ENCODE data around the gene USF3. TPM values are rescaled to one million over a fixed set of nuclear protein-coding genes. Genes with fewer than 3 reads are reported as not detected.
A peak's percentile ranks its signal among the peaks of the same experiment; 100 is the strongest.

Gene USF3
- total RNA-seq, 5 donors from 2014 or later (not counting 1 experiment from before 2014, with no cell fraction given): 16.9 to 31.7 (median 22.1) TPM

DNA sequence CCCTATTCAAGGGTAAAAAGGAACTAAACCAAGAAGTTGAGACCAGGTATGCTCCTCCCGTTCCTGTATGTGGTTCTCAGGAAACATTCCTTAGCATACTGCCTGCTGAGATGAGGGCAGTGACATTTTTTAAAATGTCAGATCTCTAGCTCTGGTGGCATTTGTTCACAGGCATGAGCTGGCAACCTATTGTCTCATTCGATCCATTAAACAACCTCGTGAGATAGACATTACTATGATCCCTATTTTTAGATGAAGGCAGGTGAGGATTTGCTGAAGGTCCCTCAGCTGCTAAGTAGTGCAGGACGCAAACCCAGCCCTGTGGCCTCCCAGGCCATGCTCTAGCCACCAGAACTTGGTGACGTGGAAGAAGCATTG, 89.2 kb downstream of the USF3 start:
- WGBS (ENCODE audit: insufficient coverage): 67% methylated on average over 2 of the region's 5 CpGs
- peak overlapping the region; percentile 10 for H3K27ac ChIP-seq (ENCODE audit: low read length)
- H3K4me3 Mint-ChIP-seq: peak overlapping the region in 1 of 3 donors; percentile 46

DNA sequence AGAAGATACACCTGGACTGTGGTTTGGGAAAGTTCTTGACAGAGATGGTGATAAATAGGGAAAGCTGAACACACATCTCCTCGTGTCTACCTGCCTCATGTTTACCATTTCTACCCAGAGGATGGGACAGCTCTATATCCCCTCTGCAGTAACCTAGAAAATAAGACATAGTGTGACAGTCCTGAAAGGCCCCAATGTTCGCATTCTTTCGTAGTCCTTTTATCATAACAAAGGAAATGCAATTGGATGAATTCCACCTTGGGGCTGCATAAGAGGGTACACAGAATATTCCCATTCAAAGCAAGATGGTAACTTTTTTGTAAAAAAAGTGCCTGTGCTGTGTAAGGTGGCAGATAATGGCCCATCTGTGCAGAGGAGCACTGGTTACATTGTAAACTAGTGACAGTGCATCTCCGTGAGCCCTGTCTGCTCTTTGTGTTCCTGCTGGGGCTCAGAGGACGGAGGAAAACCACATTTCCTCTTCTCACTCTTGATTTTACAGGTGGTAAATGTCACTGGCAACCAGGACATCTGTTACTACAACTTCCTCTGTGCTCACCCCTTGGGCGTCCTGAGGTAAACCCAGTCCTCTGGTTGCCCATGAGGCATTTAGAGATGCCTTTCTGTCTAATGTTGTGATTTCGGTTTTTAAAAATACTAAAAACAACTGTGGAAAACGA, 89.8 kb downstream of the USF3 start:
- H3K36me3 Mint-ChIP-seq: peaks cover 70% of the 10 kb centered on the region
- 0% methylated on average over 2 of the region's 8 CpGs for WGBS (ENCODE audit: insufficient coverage)
- Histone ChIP-seq H3K9me3 (no peaks in the 10 kb centered on the region), H3K36me3 (ENCODE audit: control insufficient read depth in 2 of 2, extremely low read depth in 1 of 2, insufficient read depth in 1 of 2, low read length in 1 of 2) (peaks cover 6 to 75% of the 10 kb centered on the region in 2 donors), H3K27me3 (replicated peaks in 1 of 2; ENCODE audit: control insufficient read depth in 2 of 2, extremely low read depth in 1 of 2, insufficient read depth in 2 of 2, low read length in 1 of 2) (no peaks in the 10 kb centered on the region), H3K27ac (ENCODE audit: low read length) (peak overlapping the region; percentile 10), H3K4me1 (ENCODE audit: control insufficient read depth in 1 of 2, extremely low read depth in 1 of 2, insufficient read depth in 2 of 2, low read length in 2 of 2) (peaks cover 14 to 20% of the 10 kb centered on the region in 2 experiments), H3K4me3 (ENCODE audit: control insufficient read depth in 1 of 2, extremely low read depth in 1 of 2, low read length in 1 of 2) (no peak overlapping the region)
- H3K27me3 Mint-ChIP-seq: no peaks in the 10 kb centered on the region
- CTCF ChIA-PET: interaction anchor here (0.6 to 0.8 kb wide), 2 partner anchors 117 to 138 kb away, joined by 3 read pairs; no protein-coding TSS in a partner anchor
- peak; percentile 86 to 97 (median 93) for ATAC-seq (replicated peaks in 1 of 4)
- peak overlapping the region; percentile 70 to 72 for H3K27ac Mint-ChIP-seq
- DNase-seq: peak in 33 of 35 experiments; percentile 4 to 59 (median 26)
- H3K4me3 Mint-ChIP-seq: peak overlapping the region in 1 of 3 donors; percentile 46
- POLR2A ChIA-PET: no interaction called here
- peaks cover 27 to 31% (median 30%) of the 10 kb centered on the region in 3 donors for H3K4me1 Mint-ChIP-seq
- H3K9me3 Mint-ChIP-seq: no peaks in the 10 kb centered on the region

More for the DNA sequence above, 89.2 kb downstream of the USF3 start:
- Mint-ChIP-seq H3K27ac (peak overlapping the region; percentile 70 to 72), H3K36me3 (peaks cover 70% of the 10 kb centered on the region), H3K27me3 (no peaks in the 10 kb centered on the region), H3K9me3 (no peaks in the 10 kb centered on the region), H3K4me1 (peaks cover 27 to 31% (median 30%) of the 10 kb centered on the region in 3 donors)
- Histone ChIP-seq H3K4me3 (ENCODE audit: control insufficient read depth in 1 of 2, extremely low read depth in 1 of 2, low read length in 1 of 2) (no peak overlapping the region), H3K9me3 (no peaks in the 10 kb centered on the region), H3K27me3 (replicated peaks in 1 of 2; ENCODE audit: control insufficient read depth in 2 of 2, extremely low read depth in 1 of 2, insufficient read depth in 2 of 2, low read length in 1 of 2) (no peaks in the 10 kb centered on the region), H3K36me3 (ENCODE audit: control insufficient read depth in 2 of 2, extremely low read depth in 1 of 2, insufficient read depth in 1 of 2, low read length in 1 of 2) (peaks cover 6 to 75% of the 10 kb centered on the region in 2 donors), H3K4me1 (ENCODE audit: control insufficient read depth in 1 of 2, extremely low read depth in 1 of 2, insufficient read depth in 2 of 2, low read length in 2 of 2) (peaks cover 14 to 20% of the 10 kb centered on the region in 2 experiments)
- DNase-seq (no peak), ATAC-seq (replicated peaks in 1 of 4) (no peak)
- ChIA-PET POLR2A (interaction anchor here in 1 of 2 donors (0.6 kb wide), 1 partner anchor 929 kb away, joined by 3 read pairs; no protein-coding TSS in a partner anchor), CTCF (interaction anchor here (0.8 to 0.9 kb wide), 2 partner anchors 29 to 138 kb away, joined by 3 read pairs; no protein-coding TSS in a partner anchor)

DNA sequence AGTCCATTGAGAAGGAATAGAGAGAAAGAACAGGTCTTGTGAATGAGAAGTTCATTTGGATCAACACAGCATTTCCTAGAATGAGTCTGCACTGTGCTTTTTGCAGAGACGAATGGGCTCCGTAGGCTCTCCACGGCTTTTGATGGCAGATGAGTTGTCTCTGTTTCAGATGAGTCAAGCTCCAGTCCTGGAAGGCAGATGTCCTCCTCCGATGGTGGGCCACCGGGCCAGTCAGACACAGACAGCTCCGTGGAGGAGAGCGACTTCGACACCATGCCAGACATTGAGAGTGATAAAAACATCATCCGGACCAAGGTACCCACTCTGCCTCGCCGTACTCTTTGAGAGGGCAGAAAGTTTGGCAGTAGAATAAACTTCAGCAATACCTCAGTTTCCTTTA, 93.6 kb downstream of the USF3 start:
- Mint-ChIP-seq H3K9me3 (no peaks in the 10 kb centered on the region), H3K27me3 (no peaks in the 10 kb centered on the region), H3K4me3 (no peak overlapping the region), H3K4me1 (peaks cover 24 to 26% (median 26%) of the 10 kb centered on the region in 3 donors), H3K36me3 (peaks cover 46% of the 10 kb centered on the region), H3K27ac (no peak overlapping the region)
- ChIA-PET POLR2A (interaction anchor here in 1 of 2 donors (0.6 kb wide), 2 partner anchors 114 to 1949 kb away, joined by 3 to 4 read pairs; no protein-coding TSS in a partner anchor), CTCF (no interaction called here)
- peaks cover 0 to 49% of the 10 kb centered on the region in 2 donors for H3K36me3 ChIP-seq (ENCODE audit: control insufficient read depth in 2 of 2, extremely low read depth in 1 of 2, insufficient read depth in 1 of 2, low read length in 1 of 2)
- H3K4me3 ChIP-seq (ENCODE audit: control insufficient read depth in 1 of 2, extremely low read depth in 1 of 2, low read length in 1 of 2): no peak overlapping the region
- ATAC-seq (replicated peaks in 1 of 4): no peak
- H3K9me3 ChIP-seq: no peaks in the 10 kb centered on the region
- 95% methylated on average over 9 of the region's 11 CpGs for WGBS (ENCODE audit: insufficient coverage)
- no peak for DNase-seq
- peaks cover 14 to 20% of the 10 kb centered on the region in 2 experiments for H3K4me1 ChIP-seq (ENCODE audit: control insufficient read depth in 1 of 2, extremely low read depth in 1 of 2, insufficient read depth in 2 of 2, low read length in 2 of 2)
- no peaks in the 10 kb centered on the region for H3K27me3 ChIP-seq (replicated peaks in 1 of 2; ENCODE audit: control insufficient read depth in 2 of 2, extremely low read depth in 1 of 2, insufficient read depth in 2 of 2, low read length in 1 of 2)
- no peak overlapping the region for H3K27ac ChIP-seq (ENCODE audit: low read length)

DNA sequence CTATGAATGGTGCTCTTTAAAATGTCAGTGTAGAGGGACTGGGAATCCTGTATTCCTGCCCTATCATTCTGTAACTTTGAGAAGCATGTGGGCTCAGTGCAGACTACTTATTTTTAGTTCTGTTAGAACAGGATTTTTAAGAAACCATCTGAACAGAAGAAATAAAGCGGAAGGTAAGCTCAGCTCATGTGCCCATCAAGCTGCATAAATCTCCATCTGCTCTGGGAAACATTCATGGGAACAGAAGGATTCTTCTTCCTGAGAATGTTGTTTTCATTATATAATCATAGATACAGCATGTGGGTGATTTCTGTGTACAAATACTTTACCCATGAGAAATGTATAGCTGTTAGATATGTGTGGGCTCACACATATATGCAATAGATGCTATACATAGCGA, 94.2 kb downstream of the USF3 start:
- H3K36me3 ChIP-seq (ENCODE audit: control insufficient read depth in 2 of 2, extremely low read depth in 1 of 2, insufficient read depth in 1 of 2, low read length in 1 of 2): peaks cover 0 to 46% of the 10 kb centered on the region in 2 donors

DNA sequence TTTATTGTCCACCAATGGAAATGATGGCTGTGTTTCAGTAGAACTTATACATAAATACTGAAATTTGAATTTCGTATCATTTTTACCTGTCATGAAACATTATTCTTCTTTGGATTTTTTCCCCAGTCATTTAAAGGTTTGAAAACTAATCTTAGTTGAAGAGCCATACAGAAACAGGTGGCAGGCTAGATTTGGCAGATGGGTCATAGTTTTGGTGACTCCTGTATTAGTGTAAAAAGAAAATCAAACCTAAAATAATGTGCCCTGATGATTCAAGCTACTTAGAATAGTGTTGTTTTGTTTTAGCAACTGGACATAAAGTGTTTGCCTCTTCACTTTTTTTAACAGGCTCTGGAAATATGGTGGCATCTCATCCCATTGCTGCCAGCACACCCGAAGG, 95.2 kb downstream of the USF3 start:
- no peak for ATAC-seq (replicated peaks in 1 of 4)
- CTCF ChIA-PET: interaction anchor here in 1 of 2 donors (0.6 kb wide), 2 partner anchors 105 to 981 kb away, joined by 3 to 5 read pairs; no protein-coding TSS in a partner anchor
- H3K36me3 ChIP-seq (ENCODE audit: control insufficient read depth in 2 of 2, extremely low read depth in 1 of 2, insufficient read depth in 1 of 2, low read length in 1 of 2): peaks cover 0 to 49% of the 10 kb centered on the region in 2 donors

More for the DNA sequence above, 94.2 kb downstream of the USF3 start:
- no peak for DNase-seq
- no peaks in the 10 kb centered on the region for H3K27me3 ChIP-seq (replicated peaks in 1 of 2; ENCODE audit: control insufficient read depth in 2 of 2, extremely low read depth in 1 of 2, insufficient read depth in 2 of 2, low read length in 1 of 2)
- ChIA-PET CTCF (no interaction called here), POLR2A (interaction anchor here in 1 of 2 donors (0.6 kb wide), 2 partner anchors 113 to 1950 kb away, joined by 3 to 4 read pairs; no protein-coding TSS in a partner anchor)
- Mint-ChIP-seq H3K36me3 (peaks cover 50% of the 10 kb centered on the region), H3K4me1 (peaks cover 22 to 23% (median 23%) of the 10 kb centered on the region in 3 donors), H3K27ac (no peak overlapping the region), H3K9me3 (no peaks in the 10 kb centered on the region), H3K27me3 (no peaks in the 10 kb centered on the region), H3K4me3 (no peak overlapping the region)
- peaks cover 14 to 17% of the 10 kb centered on the region in 2 experiments for H3K4me1 ChIP-seq (ENCODE audit: control insufficient read depth in 1 of 2, extremely low read depth in 1 of 2, insufficient read depth in 2 of 2, low read length in 2 of 2)
- no peak overlapping the region for H3K4me3 ChIP-seq (ENCODE audit: control insufficient read depth in 1 of 2, extremely low read depth in 1 of 2, low read length in 1 of 2)
- no CpG with 5 or more reads among the region's 2 CpGs for WGBS (ENCODE audit: insufficient coverage)
- no peak overlapping the region for H3K27ac ChIP-seq (ENCODE audit: low read length)
- H3K9me3 ChIP-seq: no peaks in the 10 kb centered on the region
- ATAC-seq (replicated peaks in 1 of 4): no peak

DNA sequence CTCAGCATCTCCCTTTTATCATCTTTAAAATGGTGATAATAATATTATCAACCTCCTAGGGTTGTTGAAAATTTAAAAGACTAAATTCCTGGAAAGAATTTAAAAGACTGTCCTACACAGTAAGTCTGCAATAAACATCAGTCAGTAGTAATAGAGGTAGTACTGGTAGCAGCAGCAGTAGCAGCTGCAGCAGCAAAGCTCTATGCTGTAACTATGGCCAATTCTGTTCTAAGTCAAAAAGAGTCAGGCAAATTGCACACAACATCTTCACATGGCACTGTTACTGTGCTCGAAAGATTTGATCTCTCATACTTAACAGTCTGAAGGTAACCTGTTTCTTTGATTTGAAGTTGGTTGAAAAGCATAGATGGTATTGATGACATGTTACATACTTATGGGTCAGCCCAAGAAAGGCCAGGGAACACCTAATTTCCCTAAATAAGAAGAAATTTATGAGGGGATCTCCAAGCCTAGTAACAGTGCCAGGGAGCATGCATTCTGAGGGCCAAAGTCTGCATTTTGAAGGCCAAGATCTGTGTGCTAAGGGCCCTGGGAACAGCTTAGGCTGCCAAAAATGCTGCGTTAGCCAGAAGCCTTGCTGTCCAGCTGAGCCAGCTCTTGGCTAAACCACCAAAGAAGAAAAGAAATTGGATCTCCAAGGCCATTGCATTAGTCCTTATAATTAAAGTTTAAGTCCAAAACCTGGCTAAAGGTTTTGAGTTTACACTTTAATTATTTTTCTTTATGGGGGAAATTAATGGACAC, 95.8 kb downstream of the USF3 start:
- Mint-ChIP-seq H3K27me3 (no peaks in the 10 kb centered on the region), H3K36me3 (peaks cover 42% of the 10 kb centered on the region), H3K4me3 (no peak overlapping the region), H3K4me1 (peaks cover 6 to 7% (median 7%) of the 10 kb centered on the region in 3 donors), H3K27ac (no peak overlapping the region), H3K9me3 (no peaks in the 10 kb centered on the region)
- WGBS (ENCODE audit: insufficient coverage): no CpG with 5 or more reads among the region's 2 CpGs
- Histone ChIP-seq H3K27me3 (replicated peaks in 1 of 2; ENCODE audit: control insufficient read depth in 2 of 2, extremely low read depth in 1 of 2, insufficient read depth in 2 of 2, low read length in 1 of 2) (no peaks in the 10 kb centered on the region), H3K27ac (ENCODE audit: low read length) (no peak overlapping the region), H3K4me3 (ENCODE audit: control insufficient read depth in 1 of 2, extremely low read depth in 1 of 2, low read length in 1 of 2) (no peak overlapping the region), H3K36me3 (ENCODE audit: control insufficient read depth in 2 of 2, extremely low read depth in 1 of 2, insufficient read depth in 1 of 2, low read length in 1 of 2) (peaks cover 0 to 52% of the 10 kb centered on the region in 2 donors), H3K9me3 (no peaks in the 10 kb centered on the region), H3K4me1 (ENCODE audit: control insufficient read depth in 1 of 2, extremely low read depth in 1 of 2, insufficient read depth in 2 of 2, low read length in 2 of 2) (peaks cover 0 to 2% of the 10 kb centered on the region in 2 experiments)
- DNase-seq (no peak), ATAC-seq (replicated peaks in 1 of 4) (no peak)
- ChIA-PET POLR2A (interaction anchor here in 1 of 2 donors (0.5 to 0.6 kb wide), 2 partner anchors 24 to 42 kb away, joined by 3 to 4 read pairs; no protein-coding TSS in a partner anchor), CTCF (no interaction called here)

More for the DNA sequence above, 95.2 kb downstream of the USF3 start:
- H3K27me3 Mint-ChIP-seq: no peaks in the 10 kb centered on the region
- 100% methylated on average over 1 of the region's 2 CpGs for WGBS (ENCODE audit: insufficient coverage)
- H3K27ac Mint-ChIP-seq: no peak overlapping the region
- POLR2A ChIA-PET: no interaction called here
- DNase-seq: no peak
- no peak overlapping the region for H3K4me3 Mint-ChIP-seq
- H3K27ac ChIP-seq (ENCODE audit: low read length): no peak overlapping the region
- no peaks in the 10 kb centered on the region for H3K27me3 ChIP-seq (replicated peaks in 1 of 2; ENCODE audit: control insufficient read depth in 2 of 2, extremely low read depth in 1 of 2, insufficient read depth in 2 of 2, low read length in 1 of 2)
- peaks cover 4 to 7% of the 10 kb centered on the region in 2 experiments for H3K4me1 ChIP-seq (ENCODE audit: control insufficient read depth in 1 of 2, extremely low read depth in 1 of 2, insufficient read depth in 2 of 2, low read length in 2 of 2)
- no peaks in the 10 kb centered on the region for H3K9me3 ChIP-seq
- H3K4me1 Mint-ChIP-seq: peaks cover 12 to 13% (median 13%) of the 10 kb centered on the region in 3 donors
- H3K36me3 Mint-ChIP-seq: peaks cover 41% of the 10 kb centered on the region
- no peaks in the 10 kb centered on the region for H3K9me3 Mint-ChIP-seq
- no peak overlapping the region for H3K4me3 ChIP-seq (ENCODE audit: control insufficient read depth in 1 of 2, extremely low read depth in 1 of 2, low read length in 1 of 2)

Measured in T-cell (primary cell).